Measurements from ENCODE around the gene TMEM120B.
A peak's percentile ranks its signal among the peaks of the same experiment; 100 is the strongest.

TMEM120B gene

DNA sequence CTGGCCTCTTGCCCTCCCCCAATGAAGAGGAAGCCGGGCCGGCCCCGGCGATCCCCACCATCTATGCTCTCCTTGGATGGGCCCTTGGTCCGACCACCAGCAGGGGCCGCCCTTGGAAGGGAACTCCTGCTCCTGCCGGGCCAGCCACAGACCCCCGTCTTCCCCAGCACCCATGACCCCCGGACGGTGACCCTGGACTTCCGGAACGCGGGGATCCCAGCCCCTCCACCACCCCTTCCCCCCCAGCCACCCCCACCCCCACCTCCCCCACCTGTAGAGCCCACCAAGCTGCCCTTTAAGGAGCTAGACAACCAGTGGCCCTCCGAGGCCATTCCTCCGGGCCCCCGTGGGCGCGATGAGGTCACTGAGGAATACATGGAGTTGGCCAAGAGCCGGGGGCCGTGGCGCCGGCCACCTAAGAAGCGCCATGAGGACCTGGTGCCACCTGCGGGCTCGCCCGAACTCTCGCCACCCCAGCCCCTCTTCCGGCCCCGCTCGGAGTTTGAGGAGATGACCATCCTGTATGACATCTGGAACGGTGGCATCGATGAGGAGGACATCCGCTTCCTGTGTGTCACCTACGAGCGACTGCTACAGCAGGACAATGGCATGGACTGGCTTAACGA, 110.7 kb downstream of the TMEM120B start:
- CTCF ChIA-PET: interaction anchor here (2.6 kb wide), 1 partner anchor 12 kb away, joined by 13 read pairs; no protein-coding TSS in a partner anchor
- no peak for DNase-seq (ENCODE audit: low spot score)
- POLR2A ChIA-PET (ENCODE audit: low non-redundant PET): no interaction called here
- TF ChIP-seq, protein P1, sequence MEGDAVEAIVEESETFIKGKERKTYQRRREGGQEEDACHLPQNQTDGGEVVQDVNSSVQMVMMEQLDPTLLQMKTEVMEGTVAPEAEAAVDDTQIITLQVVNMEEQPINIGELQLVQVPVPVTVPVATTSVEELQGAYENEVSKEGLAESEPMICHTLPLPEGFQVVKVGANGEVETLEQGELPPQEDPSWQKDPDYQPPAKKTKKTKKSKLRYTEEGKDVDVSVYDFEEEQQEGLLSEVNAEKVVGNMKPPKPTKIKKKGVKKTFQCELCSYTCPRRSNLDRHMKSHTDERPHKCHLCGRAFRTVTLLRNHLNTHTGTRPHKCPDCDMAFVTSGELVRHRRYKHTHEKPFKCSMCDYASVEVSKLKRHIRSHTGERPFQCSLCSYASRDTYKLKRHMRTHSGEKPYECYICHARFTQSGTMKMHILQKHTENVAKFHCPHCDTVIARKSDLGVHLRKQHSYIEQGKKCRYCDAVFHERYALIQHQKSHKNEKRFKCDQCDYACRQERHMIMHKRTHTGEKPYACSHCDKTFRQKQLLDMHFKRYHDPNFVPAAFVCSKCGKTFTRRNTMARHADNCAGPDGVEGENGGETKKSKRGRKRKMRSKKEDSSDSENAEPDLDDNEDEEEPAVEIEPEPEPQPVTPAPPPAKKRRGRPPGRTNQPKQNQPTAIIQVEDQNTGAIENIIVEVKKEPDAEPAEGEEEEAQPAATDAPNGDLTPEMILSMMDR (conservative IDR thresholded peaks at IDR 0.05; ENCODE audit: low read depth): no peak
- peak overlapping the region; percentile 35; the same call in 1 of the 2 replicates for H3K27ac ChIP-seq

DNA sequence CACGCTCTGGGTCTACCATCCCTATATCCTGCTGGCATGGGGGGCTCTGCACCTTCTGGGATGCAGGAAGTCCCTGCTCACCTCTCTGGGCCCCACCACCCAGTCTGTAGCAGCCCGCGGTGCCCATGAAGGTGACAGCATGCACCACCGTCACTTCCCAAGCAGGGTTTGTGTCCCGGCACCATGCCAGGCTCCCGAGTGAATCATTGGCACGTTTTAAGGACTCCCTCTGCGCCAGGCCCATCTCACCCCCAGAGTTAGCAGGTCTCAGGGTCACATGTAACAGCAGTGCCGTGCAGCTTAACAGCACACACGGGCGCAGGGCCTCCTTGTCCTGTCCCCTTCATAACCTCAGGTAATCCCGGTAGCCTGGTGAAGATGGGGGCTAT, 111.2 kb downstream of the TMEM120B start:
- POLR2A ChIA-PET (ENCODE audit: low non-redundant PET): no interaction called here
- TF ChIP-seq, protein P1 (conservative IDR thresholded peaks at IDR 0.05; ENCODE audit: low read depth): no peak

DNA sequence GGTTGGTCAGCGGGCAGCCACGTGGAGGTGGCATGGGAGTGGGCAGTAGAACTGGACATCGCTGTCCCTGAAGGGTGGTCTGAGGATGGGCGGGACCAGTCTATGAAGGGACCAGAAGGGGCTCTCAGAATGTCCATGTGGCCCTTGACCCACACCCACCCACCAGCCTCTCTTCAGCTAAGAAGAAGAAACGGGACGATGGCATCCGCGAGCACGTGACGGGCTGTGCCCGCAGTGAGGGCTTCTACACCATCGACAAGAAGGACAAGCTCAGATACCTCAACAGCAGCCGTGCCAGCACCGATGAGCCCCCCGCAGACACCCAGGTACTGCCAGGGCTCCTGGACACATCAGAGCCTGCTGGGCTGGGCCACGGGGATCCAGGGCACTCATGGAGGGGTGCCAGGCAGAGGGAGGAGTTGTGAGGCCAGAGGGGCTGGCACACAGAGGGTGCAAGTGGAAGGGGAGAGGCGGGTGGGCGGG, 112.5 kb downstream of the TMEM120B start:
- TF ChIP-seq, protein P1 (conservative IDR thresholded peaks at IDR 0.05; ENCODE audit: low read depth): no peak
- no peak overlapping the region; the same call in 1 of the 2 replicates for H3K27ac ChIP-seq
- ChIA-PET CTCF (interaction anchor here (2.6 kb wide), 1 partner anchor 13 kb away, joined by 13 read pairs; no protein-coding TSS in a partner anchor), POLR2A (ENCODE audit: low non-redundant PET) (no interaction called here)
- no peak for DNase-seq (ENCODE audit: low spot score)

More for the DNA sequence above, 111.2 kb downstream of the TMEM120B start:
- DNase-seq (ENCODE audit: low spot score): no peak
- peak overlapping the region; percentile 35 for H3K27ac ChIP-seq
- CTCF ChIA-PET: interaction anchor here (2.6 kb wide), 1 partner anchor 12 kb away, joined by 13 read pairs; no protein-coding TSS in a partner anchor

DNA sequence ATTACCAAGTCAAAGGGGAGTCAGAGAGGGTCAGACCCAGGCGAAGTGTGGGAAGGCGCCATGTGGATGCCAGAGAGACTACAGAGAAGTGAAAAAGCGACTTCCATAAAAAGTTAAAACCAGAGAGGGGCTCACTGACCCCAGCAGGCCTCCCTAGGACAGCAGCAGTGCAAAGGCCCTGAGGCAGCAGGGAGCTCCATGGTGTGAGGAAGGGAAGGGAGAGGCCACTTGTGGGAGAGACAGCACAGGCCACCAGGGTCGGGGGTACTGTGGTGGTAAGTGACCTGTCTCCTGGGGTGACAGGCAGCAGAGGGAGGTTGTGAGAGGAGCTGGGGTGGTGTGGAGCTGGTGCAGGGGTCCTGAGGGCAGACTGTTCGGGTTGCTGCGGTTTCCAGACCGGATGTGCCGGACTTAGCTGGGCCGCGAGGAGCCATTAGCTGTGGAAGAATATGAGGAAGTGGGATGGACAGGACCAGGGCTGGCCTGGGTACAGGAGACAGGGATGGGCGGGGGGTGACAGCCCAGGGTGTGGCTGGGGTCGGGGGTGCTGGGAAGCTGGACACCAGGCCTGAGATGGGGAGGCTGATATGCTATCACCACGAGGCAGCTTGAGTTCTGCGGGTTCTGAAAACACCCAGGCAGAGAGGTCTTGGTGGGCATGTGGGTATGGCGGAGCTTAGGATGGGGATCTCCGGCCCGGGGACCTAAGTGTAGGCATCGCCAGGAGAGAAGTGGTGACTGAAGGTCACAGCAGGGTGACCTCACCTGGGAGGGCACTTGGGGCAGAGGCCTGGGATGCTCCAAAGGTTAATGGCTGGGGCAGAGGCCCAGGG, 114.0 kb downstream of the TMEM120B start:
- DNase-seq (ENCODE audit: low spot score): no peak
- TF ChIP-seq, protein P1 (conservative IDR thresholded peaks at IDR 0.05; ENCODE audit: low read depth): no peak
- H3K27ac ChIP-seq: 0 out of 2 replicates have a peak overlapping the region, but pooled peaks have one; percentile 7
- POLR2A ChIA-PET (ENCODE audit: low non-redundant PET): no interaction called here
- CTCF ChIA-PET: interaction anchor here (0.6 to 0.9 kb wide), 4 partner anchors 22 to 489 kb away, joined by 3 to 6 read pairs (median 4); partner anchors contain the start of gene RHOF

DNA sequence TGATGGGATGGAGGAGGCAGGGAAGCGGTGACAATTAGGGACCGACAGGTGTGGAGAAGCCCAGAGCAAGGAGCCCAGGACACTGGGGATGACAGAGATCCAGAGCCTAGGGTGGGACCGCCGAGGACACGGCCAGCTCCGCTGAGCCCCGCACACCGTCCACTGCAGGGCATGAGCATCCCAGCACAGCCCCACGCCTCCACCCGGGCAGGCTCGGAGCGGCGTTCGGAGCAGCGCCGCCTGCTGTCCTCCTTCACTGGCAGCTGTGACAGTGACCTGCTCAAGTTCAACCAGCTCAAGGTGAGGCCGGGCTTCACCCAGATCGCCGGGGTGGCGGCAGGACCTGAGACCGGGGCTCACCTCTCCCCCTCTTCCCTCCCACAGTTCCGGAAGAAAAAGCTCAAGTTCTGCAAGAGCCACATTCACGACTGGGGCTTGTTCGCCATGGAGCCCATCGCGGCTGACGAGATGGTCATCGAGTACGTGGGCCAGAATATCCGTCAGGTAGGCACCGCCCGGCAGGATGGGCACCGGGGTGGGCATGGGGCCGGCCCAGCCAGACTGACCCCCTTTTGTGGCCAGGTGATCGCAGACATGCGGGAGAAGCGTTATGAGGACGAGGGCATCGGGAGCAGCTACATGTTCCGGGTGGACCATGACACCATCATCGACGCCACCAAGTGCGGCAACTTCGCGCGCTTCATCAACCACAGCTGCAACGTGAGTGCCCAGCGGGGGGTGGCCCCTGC, 115.0 kb downstream of the TMEM120B start:
- ChIA-PET CTCF (interaction anchor here (0.6 to 1.2 kb wide), 4 partner anchors 15 to 490 kb away, joined by 3 to 6 read pairs (median 4); partner anchors contain the start of gene RHOF), POLR2A (ENCODE audit: low non-redundant PET) (interaction anchor here (0.7 kb wide), 1 partner anchor 1525 kb away, joined by 3 read pairs; the partner anchor contains the start of gene SIRT4)
- H3K27ac ChIP-seq: no peak overlapping the region

More for the DNA sequence above, 115.0 kb downstream of the TMEM120B start:
- no peak for DNase-seq (ENCODE audit: low spot score)
- TF ChIP-seq, protein P1 (conservative IDR thresholded peaks at IDR 0.05; ENCODE audit: low read depth): no peak
